ENCODE results near the gene SNRPB. TPM values are rescaled to one million over a fixed set of nuclear protein-coding genes. Genes with fewer than 3 reads are reported as not detected.

The SNRPB gene
- total and polyA plus RNA-seq, 2 of the 13 experiments (the other 11 are each of a cell fraction or from before 2014, with no cell fraction given), result 473 to 844 TPM

DNA sequence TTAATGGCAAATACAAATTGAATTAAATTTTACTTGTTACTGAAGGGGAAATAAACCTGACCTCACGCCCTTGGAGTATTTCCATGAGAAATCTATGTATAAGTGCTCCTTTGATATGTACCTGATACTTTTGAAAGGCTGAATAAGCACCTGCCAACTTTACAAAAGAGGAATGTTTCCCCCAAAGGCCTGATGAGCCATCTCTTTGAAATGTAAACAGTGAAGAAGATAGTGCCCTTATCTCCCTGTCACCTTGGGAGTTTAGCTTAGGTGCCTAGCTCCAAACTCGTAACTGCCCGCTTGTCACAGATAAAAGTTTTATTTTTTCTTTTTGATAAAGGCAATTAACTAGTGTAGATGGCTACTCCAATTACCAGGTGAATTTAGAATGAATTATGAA, 39.2 kb upstream of the SNRPB start (continued):
- TF ChIP-seq ZNF232 (CRISPR knock-in tag; IDR thresholded peaks at IDR 0.05; ENCODE audit: borderline replicate concordance) (no peak), ZNF235 (CRISPR knock-in tag; IDR thresholded peaks at IDR 0.05; ENCODE audit: borderline replicate concordance) (no peak), ZFP36L2 (CRISPR knock-in tag; IDR thresholded peaks at IDR 0.05) (no peak), ZFY (CRISPR knock-in tag; IDR thresholded peaks at IDR 0.05) (no peak), TCF12 (IDR thresholded peaks at IDR 0.05) (no peak), TCF12 (CRISPR knock-in tag; IDR thresholded peaks at IDR 0.05) (no peak), EEA1 (CRISPR knock-in tag; IDR thresholded peaks at IDR 0.05; ENCODE audit: borderline replicate concordance) (no peak), SP4 (CRISPR knock-in tag; IDR thresholded peaks at IDR 0.05) (no peak), SMAD1 (CRISPR knock-in tag; IDR thresholded peaks at IDR 0.05; ENCODE audit: borderline replicate concordance, low read depth) (no peak), GABPB1 (CRISPR knock-in tag; IDR thresholded peaks at IDR 0.05) (no peak), SALL1 (CRISPR knock-in tag; IDR thresholded peaks at IDR 0.05) (no peak), MAFF (IDR thresholded peaks at IDR 0.05; ENCODE audit: low read depth, low read length) (no peak), KDM1A (CRISPR knock-in tag; IDR thresholded peaks at IDR 0.05) (no peak), ZEB1 (IDR thresholded peaks at IDR 0.05; ENCODE audit: insufficient replicate concordance, low read depth) (no peak), ZNF446 (CRISPR knock-in tag; IDR thresholded peaks at IDR 0.05) (no peak)
- TF ChIP-seq, protein P1, sequence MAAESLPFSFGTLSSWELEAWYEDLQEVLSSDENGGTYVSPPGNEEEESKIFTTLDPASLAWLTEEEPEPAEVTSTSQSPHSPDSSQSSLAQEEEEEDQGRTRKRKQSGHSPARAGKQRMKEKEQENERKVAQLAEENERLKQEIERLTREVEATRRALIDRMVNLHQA (CRISPR knock-in tag; IDR thresholded peaks at IDR 0.05), result no peak
- TF ChIP-seq, protein P2, sequence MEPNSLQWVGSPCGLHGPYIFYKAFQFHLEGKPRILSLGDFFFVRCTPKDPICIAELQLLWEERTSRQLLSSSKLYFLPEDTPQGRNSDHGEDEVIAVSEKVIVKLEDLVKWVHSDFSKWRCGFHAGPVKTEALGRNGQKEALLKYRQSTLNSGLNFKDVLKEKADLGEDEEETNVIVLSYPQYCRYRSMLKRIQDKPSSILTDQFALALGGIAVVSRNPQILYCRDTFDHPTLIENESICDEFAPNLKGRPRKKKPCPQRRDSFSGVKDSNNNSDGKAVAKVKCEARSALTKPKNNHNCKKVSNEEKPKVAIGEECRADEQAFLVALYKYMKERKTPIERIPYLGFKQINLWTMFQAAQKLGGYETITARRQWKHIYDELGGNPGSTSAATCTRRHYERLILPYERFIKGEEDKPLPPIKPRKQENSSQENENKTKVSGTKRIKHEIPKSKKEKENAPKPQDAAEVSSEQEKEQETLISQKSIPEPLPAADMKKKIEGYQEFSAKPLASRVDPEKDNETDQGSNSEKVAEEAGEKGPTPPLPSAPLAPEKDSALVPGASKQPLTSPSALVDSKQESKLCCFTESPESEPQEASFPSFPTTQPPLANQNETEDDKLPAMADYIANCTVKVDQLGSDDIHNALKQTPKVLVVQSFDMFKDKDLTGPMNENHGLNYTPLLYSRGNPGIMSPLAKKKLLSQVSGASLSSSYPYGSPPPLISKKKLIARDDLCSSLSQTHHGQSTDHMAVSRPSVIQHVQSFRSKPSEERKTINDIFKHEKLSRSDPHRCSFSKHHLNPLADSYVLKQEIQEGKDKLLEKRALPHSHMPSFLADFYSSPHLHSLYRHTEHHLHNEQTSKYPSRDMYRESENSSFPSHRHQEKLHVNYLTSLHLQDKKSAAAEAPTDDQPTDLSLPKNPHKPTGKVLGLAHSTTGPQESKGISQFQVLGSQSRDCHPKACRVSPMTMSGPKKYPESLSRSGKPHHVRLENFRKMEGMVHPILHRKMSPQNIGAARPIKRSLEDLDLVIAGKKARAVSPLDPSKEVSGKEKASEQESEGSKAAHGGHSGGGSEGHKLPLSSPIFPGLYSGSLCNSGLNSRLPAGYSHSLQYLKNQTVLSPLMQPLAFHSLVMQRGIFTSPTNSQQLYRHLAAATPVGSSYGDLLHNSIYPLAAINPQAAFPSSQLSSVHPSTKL (CRISPR knock-in tag; IDR thresholded peaks at IDR 0.05), result peak; percentile 48; the same call in 1 of the 2 replicates
- TF ChIP-seq, protein P3, sequence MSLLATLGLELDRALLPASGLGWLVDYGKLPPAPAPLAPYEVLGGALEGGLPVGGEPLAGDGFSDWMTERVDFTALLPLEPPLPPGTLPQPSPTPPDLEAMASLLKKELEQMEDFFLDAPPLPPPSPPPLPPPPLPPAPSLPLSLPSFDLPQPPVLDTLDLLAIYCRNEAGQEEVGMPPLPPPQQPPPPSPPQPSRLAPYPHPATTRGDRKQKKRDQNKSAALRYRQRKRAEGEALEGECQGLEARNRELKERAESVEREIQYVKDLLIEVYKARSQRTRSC (CRISPR knock-in tag; IDR thresholded peaks at IDR 0.05; ENCODE audit: low read depth), result no peak
- TF ChIP-seq, protein P4, sequence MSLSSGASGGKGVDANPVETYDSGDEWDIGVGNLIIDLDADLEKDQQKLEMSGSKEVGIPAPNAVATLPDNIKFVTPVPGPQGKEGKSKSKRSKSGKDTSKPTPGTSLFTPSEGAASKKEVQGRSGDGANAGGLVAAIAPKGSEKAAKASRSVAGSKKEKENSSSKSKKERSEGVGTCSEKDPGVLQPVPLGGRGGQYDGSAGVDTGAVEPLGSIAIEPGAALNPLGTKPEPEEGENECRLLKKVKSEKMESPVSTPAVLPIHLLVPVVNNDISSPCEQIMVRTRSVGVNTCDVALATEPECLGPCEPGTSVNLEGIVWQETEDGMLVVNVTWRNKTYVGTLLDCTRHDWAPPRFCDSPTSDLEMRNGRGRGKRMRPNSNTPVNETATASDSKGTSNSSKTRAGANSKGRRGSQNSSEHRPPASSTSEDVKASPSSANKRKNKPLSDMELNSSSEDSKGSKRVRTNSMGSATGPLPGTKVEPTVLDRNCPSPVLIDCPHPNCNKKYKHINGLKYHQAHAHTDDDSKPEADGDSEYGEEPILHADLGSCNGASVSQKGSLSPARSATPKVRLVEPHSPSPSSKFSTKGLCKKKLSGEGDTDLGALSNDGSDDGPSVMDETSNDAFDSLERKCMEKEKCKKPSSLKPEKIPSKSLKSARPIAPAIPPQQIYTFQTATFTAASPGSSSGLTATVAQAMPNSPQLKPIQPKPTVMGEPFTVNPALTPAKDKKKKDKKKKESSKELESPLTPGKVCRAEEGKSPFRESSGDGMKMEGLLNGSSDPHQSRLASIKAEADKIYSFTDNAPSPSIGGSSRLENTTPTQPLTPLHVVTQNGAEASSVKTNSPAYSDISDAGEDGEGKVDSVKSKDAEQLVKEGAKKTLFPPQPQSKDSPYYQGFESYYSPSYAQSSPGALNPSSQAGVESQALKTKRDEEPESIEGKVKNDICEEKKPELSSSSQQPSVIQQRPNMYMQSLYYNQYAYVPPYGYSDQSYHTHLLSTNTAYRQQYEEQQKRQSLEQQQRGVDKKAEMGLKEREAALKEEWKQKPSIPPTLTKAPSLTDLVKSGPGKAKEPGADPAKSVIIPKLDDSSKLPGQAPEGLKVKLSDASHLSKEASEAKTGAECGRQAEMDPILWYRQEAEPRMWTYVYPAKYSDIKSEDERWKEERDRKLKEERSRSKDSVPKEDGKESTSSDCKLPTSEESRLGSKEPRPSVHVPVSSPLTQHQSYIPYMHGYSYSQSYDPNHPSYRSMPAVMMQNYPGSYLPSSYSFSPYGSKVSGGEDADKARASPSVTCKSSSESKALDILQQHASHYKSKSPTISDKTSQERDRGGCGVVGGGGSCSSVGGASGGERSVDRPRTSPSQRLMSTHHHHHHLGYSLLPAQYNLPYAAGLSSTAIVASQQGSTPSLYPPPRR (CRISPR knock-in tag; IDR thresholded peaks at IDR 0.05; ENCODE audit: borderline replicate concordance), result no peak
- TF ChIP-seq, protein P5, sequence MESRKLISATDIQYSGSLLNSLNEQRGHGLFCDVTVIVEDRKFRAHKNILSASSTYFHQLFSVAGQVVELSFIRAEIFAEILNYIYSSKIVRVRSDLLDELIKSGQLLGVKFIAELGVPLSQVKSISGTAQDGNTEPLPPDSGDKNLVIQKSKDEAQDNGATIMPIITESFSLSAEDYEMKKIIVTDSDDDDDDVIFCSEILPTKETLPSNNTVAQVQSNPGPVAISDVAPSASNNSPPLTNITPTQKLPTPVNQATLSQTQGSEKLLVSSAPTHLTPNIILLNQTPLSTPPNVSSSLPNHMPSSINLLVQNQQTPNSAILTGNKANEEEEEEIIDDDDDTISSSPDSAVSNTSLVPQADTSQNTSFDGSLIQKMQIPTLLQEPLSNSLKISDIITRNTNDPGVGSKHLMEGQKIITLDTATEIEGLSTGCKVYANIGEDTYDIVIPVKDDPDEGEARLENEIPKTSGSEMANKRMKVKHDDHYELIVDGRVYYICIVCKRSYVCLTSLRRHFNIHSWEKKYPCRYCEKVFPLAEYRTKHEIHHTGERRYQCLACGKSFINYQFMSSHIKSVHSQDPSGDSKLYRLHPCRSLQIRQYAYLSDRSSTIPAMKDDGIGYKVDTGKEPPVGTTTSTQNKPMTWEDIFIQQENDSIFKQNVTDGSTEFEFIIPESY (CRISPR knock-in tag; IDR thresholded peaks at IDR 0.05), result no peak
